Measurements from ENCODE around the gene WTAP.
"Not testable (repeated sequence)": the region's sequence is repeated elsewhere in the genome, so short reads cannot be mapped to it uniquely, and the experiment has no call there.

The WTAP gene

DNA sequence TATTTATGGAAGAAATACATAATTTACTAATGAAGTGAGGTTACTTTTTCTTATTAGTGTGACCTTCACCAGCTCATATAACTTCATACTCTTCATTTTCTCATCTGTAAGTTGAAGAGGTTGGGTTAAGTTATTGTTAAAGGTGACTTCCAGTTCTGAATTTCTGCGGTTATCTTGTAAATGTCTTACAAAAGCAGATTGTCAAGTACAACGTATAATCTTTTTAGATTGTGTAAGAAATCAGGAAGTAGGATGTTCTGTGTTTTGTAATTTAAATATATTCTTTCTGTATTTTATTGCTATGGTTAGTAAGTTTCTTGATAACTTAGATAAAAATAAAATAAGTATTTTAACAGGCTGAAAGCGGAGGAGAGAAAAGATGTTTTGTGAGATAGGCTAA lies 12.0 kb downstream of the WTAP start:
- no peak overlapping the region for H3K27ac ChIP-seq
- H3K79me2 ChIP-seq = peaks cover 44% of the 10 kb centered on the region
- H3K9me3 ChIP-seq (ENCODE audit: control insufficient read depth, low read length) = no peaks in the 10 kb centered on the region
- H3K4me2 ChIP-seq (ENCODE audit: low read length) = no peak overlapping the region
- no peak overlapping the region for H2AFZ ChIP-seq
- H3K27me3 ChIP-seq (ENCODE audit: control insufficient read depth, insufficient read depth, low read length) = no peaks in the 10 kb centered on the region
- no peak overlapping the region for H3K4me3 ChIP-seq (ENCODE audit: low read depth, low read length)
- no peaks in the 10 kb centered on the region for H3K4me1 ChIP-seq
- H3K9ac ChIP-seq = no peak overlapping the region
- TF ChIP-seq, protein P1, sequence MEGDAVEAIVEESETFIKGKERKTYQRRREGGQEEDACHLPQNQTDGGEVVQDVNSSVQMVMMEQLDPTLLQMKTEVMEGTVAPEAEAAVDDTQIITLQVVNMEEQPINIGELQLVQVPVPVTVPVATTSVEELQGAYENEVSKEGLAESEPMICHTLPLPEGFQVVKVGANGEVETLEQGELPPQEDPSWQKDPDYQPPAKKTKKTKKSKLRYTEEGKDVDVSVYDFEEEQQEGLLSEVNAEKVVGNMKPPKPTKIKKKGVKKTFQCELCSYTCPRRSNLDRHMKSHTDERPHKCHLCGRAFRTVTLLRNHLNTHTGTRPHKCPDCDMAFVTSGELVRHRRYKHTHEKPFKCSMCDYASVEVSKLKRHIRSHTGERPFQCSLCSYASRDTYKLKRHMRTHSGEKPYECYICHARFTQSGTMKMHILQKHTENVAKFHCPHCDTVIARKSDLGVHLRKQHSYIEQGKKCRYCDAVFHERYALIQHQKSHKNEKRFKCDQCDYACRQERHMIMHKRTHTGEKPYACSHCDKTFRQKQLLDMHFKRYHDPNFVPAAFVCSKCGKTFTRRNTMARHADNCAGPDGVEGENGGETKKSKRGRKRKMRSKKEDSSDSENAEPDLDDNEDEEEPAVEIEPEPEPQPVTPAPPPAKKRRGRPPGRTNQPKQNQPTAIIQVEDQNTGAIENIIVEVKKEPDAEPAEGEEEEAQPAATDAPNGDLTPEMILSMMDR (IDR thresholded peaks at IDR 0.05) = no peak
- H3K36me3 ChIP-seq (ENCODE audit: control insufficient read depth, insufficient read depth, low read length) = no peaks in the 10 kb centered on the region

GRCh38 chr6:159742165-159742564 lies 14.9 kb downstream of the WTAP start:
- Histone ChIP-seq H3K4me2 (ENCODE audit: low read length) (no peak overlapping the region), H2AFZ (no peak overlapping the region), H3K79me2 (peaks cover 38% of the 10 kb centered on the region), H3K27me3 (ENCODE audit: control insufficient read depth, insufficient read depth, low read length) (no peaks in the 10 kb centered on the region), H3K9ac (no peak overlapping the region), H3K27ac (no peak overlapping the region), H3K4me3 (ENCODE audit: low read depth, low read length) (no peak overlapping the region), H3K4me1 (no peaks in the 10 kb centered on the region), H3K9me3 (ENCODE audit: control insufficient read depth, low read length) (no peaks in the 10 kb centered on the region), H3K36me3 (ENCODE audit: control insufficient read depth, insufficient read depth, low read length) (no peaks in the 10 kb centered on the region)
- TF ChIP-seq, protein P1 (IDR thresholded peaks at IDR 0.05) = no peak

DNA sequence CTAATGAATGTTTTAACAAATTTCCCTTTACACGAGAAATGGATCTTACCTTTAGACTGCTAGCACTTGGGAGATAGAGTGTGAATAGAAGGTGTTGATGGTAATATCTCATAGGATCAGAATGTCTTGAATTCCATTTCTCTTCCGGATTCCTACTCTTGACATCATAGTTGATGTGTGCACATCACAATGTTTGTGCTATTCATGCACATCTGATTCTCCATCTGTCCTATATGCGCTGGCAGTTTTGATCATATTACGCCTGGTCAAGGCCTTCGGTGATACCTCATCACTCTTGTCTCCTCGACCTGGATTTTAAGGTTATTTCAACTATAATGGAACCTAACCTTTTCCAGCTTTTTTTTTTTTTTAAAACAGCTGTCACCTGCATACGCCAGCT lies 17.8 kb downstream of the WTAP start:
- H2AFZ ChIP-seq = no peak overlapping the region
- H3K27ac ChIP-seq = no peak overlapping the region
- peaks cover 28% of the 10 kb centered on the region for H3K79me2 ChIP-seq
- no peaks in the 10 kb centered on the region for H3K27me3 ChIP-seq (ENCODE audit: control insufficient read depth, insufficient read depth, low read length)
- H3K4me2 ChIP-seq (ENCODE audit: low read length) = no peak overlapping the region
- H3K4me1 ChIP-seq = no peaks in the 10 kb centered on the region
- H3K36me3 ChIP-seq (ENCODE audit: control insufficient read depth, insufficient read depth, low read length) = no peaks in the 10 kb centered on the region
- no peak overlapping the region for H3K4me3 ChIP-seq (ENCODE audit: low read depth, low read length)
- H3K9ac ChIP-seq = no peak overlapping the region
- TF ChIP-seq, protein P1 (IDR thresholded peaks at IDR 0.05) = no peak
- no peaks in the 10 kb centered on the region for H3K9me3 ChIP-seq (ENCODE audit: control insufficient read depth, low read length)

GRCh38 chr6:159746759-159747158 lies 19.5 kb downstream of the WTAP start:
- Histone ChIP-seq H3K9me3 (ENCODE audit: control insufficient read depth, low read length) (no peaks in the 10 kb centered on the region), H2AFZ (no peak overlapping the region), H3K4me3 (ENCODE audit: low read depth, low read length) (no peak overlapping the region), H3K79me2 (peaks cover 22% of the 10 kb centered on the region), H3K27me3 (ENCODE audit: control insufficient read depth, insufficient read depth, low read length) (no peaks in the 10 kb centered on the region), H3K27ac (no peak overlapping the region), H3K9ac (no peak overlapping the region), H3K4me1 (no peaks in the 10 kb centered on the region), H3K4me2 (ENCODE audit: low read length) (no peak overlapping the region), H3K36me3 (ENCODE audit: control insufficient read depth, insufficient read depth, low read length) (no peaks in the 10 kb centered on the region)
- TF ChIP-seq, protein P1 (IDR thresholded peaks at IDR 0.05) = no peak

- not testable (repeated sequence) for H3K27me3 ChIP-seq (ENCODE audit: control insufficient read depth, insufficient read depth, low read length); H3K9me3 ChIP-seq (ENCODE audit: control insufficient read depth, low read length); H3K27ac ChIP-seq; H3K4me2 ChIP-seq (ENCODE audit: low read length); H3K4me3 ChIP-seq (ENCODE audit: low read depth, low read length); H3K4me1 ChIP-seq; H3K36me3 ChIP-seq (ENCODE audit: control insufficient read depth, insufficient read depth, low read length); H3K9ac ChIP-seq; H2AFZ ChIP-seq
- H3K79me2 ChIP-seq = peaks cover 13% of the 10 kb centered on the region
Measured at GRCh38 chr6:159748127-159748526, 20.8 kb downstream of the WTAP start.

Measured in parathyroid adenoma (tissue), 2 donors.